GM21526 (cell line): ENCODE measurements around the gene ATF6.

ENCODE experiments used
- ATAC-seq: cut with Tn5 transposase; IDR thresholded peaks from one replicate; pipeline ENCODE4 v1.9.1; 2021; ENCODE audit warnings: moderate library complexity; ENCODE audit not compliant: unreplicated experiment, low FRiP score

Gene ATF6

DNA sequence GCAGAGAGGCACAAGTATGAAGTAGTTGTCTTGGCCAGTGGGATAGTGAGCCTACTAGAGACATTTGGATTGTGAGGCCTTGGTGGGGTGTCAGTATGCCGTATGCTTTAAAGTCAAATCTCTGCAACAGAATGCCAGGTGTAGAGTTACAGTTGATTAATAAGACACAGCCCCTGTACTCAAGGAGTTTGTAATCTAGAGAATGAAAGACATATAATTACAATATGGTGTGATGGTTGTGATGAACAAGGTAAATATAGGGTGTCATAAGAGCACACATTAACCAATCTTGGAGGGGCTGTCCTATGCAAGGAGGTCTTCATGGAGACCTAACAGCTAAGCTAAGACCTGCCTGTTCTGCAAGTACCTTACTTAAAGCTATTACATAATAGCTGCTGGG lies 113.1 kb downstream of the ATF6 start:
- no peak for ATAC-seq

GRCh38 chr1:161884475-161884874 lies 118.4 kb downstream of the ATF6 start:
- ATAC-seq, result no peak

DNA sequence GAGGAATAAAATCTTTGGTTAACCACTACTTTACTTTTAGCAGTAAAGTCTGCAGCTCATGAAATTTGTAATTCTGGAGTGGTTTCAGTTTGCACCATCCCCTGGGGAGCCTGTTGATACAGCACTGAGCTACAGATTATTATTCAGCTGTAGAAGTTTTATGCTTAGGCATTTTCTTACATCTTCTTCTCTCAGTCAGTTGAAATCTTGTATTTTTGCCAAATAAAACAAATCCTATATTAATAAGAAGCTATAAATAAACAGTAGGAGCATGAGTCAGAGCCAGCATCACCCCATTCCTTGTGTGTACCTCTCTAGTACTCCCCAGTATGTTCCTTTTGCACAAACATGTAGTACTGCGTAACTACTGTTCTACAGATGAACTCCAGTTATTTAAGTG lies 118.9 kb downstream of the ATF6 start:
- ATAC-seq, result no peak

- no peak for ATAC-seq
Observed at GRCh38 chr1:161885759-161886158, 119.6 kb downstream of the ATF6 start.

GRCh38 chr1:161886589-161886988 lies 120.5 kb downstream of the ATF6 start:
- ATAC-seq, result no peak

DNA sequence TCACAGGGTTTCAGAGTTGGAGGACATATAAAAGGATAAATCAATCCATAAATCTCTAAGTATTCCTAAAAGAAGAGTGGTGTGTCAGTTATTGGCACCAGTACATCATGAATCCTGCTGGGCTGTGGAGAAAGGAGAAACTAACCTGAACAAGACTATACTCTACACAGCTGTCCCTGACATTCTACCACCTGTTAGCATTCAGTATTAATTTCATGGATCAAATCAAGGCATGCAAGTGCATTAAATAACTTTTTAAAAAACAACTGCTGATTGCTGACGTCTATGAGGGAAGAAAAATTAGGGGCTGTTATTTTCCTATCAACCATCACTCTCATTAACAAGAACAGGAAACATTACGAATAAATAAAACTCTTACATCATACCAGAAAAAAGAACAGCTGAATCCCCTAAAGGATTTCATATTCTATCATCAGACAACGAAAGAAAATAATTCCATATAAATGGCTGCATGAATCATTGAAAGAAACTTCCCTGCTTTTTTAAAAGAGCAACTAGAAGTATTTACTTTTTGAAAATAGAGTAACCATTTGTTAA lies 121.7 kb downstream of the ATF6 start:
- ATAC-seq, result no peak

DNA sequence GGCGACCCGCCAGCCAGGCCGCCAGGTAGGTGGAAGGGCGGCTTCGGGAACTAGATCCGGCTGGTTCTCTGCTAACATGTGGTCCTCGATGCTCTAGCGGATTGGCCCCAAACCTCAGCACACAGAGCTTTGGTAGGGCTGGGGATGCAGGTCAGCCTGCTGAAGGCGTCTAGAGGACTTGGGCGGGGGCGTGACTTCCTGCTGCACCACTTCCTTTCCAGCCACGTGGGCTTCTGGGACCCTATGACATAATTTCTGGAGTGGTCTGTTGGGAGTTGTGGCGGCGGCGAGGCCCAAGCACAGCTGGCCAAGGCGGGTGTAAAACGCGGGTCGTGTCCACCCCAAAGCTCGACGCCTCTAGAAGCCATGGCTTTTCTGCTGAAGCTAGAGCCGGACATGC lies 124.5 kb downstream of the ATF6 start:
- ATAC-seq, result no peak

GRCh38 chr1:161899091-161899490 lies 133.0 kb downstream of the ATF6 start:
- no peak for ATAC-seq

- ATAC-seq, result no peak
Observed at GRCh38 chr1:161900160-161900559, 134.0 kb downstream of the ATF6 start.

DNA sequence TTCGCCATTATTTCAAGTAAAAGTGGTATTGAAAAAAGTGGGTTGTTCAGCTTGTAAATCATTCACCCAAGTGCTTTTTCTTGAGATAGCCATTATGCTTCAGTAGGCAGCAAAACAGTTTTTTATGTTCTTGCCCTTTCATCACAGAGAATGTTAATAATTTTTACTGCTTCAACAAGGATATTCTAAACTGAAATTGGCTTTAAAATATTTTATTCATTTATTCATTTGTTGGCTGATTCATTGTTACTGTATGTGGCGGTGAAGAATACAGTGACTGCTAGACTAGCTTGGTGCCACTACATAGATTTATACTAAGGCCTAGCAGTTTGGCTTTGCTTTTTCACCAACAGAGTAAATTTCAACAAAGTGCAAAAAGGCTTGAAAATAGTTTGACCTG lies 136.1 kb downstream of the ATF6 start:
- ATAC-seq, result no peak

DNA sequence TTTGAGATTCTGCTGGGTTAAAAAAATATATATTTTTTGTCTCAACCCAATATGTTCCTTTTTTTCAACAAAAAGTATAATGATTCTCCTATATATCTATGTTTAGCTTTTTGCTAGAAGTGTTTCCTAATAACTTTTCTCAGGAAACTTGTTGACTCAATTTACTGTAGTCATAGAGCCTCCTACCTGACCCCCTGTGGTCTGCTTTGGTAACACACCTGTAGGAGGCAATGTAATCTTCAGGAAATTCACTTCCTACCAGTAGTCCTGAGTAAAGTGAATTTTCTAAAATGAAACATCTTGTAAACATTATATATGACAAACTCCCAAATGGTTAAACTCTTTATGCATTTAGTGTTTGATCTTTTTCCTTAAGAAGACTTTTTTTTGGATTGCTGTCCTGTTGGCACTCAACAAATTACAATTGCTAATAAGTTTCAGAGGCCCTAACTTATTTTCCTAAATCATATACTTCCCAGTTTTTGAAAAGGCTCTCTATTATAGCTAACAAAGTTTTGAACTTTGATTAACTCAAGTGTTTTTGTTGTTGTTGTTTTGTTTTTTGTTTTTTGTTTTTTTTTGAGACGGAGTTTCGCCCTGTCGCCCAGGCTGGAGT lies 139.3 kb downstream of the ATF6 start:
- ATAC-seq, result no peak

GRCh38 chr1:161907265-161907664 lies 141.1 kb downstream of the ATF6 start:
- no peak for ATAC-seq

DNA sequence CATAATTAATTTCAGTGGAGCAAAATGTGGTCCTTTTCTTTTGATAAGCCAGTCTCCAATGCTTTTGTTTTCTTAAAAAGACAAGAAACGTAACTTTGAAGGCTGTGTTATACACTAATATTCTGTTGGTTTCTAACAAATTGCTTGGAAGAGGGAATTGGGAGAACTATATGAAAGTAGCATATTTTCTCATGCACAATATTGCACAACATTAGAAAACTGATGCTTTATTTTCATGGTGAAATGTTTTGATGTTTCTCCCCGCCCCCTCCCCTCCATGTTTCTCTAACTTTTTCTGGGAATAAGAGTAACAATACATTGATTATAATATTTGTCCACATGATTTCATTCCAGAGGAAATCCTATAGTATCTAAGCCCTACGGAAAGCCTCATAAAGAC lies 142.1 kb downstream of the ATF6 start:
- no peak for ATAC-seq

DNA sequence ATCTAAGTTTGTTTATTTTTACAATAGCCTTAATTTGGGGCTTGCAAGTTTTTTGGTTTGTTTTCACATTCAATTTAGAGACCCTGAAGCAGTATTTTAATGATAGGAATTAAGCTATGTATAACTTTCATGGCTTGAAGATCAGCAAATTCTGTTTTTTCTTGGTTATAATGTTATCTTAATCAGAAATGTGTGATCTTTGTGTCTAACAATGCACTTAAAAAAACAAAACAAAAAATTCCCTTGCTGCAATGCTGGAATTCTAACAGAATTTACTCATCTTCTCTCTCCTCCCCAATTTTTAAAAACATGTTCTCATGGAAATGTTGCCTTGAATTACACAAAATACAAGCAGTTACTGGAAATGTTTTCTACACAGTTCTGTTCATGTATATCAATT lies 144.5 kb downstream of the ATF6 start:
- no peak for ATAC-seq

- ATAC-seq, result no peak
Observed at GRCh38 chr1:161913482-161914140, 147.5 kb downstream of the ATF6 start.

GRCh38 chr1:161914595-161914994 lies 148.5 kb downstream of the ATF6 start:
- no peak for ATAC-seq

DNA sequence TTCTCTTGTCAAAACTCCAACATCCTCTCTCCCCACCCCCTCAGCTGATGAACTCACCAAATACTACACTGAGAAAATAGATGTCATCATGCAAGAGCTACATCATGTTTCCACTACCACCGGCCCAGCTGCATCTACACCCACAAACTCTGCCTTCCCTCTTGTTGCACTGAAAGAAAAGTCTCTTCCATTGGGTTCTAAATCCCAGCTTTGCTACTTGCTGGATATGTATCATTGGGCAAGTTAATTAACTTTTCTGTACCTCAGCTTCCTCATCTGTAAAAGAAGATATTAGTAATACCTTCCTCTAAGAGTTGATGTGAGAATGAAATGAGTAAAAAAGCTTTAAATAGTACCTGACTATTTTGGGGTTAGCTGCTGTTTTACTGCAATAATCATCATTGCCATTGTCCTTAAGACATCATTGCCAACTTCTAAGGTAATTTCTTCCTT lies 149.0 kb downstream of the ATF6 start:
- ATAC-seq, result no peak

DNA sequence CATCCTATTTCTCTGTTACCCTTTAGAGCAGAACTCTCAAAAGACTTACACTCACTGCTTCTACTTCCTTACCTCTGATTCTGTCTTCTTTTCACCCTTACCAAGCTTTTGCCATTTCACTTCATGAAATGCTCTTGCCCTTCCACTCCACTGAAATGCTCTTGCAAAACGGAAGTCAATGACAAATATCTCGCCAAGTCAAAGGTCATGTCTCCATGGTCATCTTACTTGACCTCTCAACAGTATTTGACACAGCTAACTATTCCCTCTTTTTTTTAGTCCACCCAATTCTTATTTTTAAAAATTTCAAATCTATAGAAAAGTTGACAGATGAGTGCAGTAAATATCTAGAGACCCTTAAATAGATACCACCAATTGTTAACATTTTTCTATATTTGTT lies 149.9 kb downstream of the ATF6 start:
- no peak for ATAC-seq

GRCh38 chr1:161919229-161919628 lies 153.1 kb downstream of the ATF6 start:
- ATAC-seq, result no peak

DNA sequence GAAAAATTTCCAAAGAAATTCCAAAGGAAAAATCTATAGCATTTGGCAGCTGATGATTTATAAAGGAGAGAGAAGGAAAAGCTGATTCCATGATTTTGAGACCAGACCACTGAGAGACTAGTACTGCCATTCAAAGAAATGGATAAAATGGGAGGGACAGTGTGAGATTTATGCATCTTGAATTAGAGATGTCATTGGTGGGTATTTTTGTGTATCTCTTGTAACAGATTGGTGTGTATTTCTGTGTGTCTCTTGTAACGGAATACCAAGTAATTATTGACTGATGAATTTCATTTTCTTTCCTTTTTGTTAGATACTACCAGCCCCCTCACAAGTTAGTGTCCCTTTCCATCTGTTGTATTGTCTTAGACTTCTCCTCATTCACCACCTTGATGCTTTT lies 155.4 kb downstream of the ATF6 start:
- ATAC-seq, result no peak

- no peak for ATAC-seq
Observed at GRCh38 chr1:161921990-161922389, 155.9 kb downstream of the ATF6 start.

DNA sequence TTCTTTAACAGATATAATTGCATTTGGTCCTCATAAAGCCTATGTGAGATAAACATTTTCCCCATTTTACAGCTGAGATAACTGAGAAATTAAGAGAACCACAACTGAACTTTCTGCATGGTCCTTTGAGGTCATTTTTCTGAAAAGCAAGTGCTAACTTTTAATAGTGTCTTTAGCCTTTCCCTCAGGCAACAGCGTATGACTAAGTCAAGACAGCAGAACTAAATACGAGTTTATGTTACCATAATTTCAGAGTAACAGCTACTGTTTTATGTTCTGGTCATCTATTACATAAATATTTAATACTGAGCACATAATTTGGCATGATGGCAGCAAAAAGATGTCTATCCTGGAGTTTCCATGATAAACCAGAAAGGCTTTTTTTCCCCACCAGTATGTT lies 161.9 kb downstream of the ATF6 start:
- ATAC-seq, result no peak
